Uterus (tissue), 4 donors: ENCODE results near the gene TNK1. TPM values are rescaled to one million over a fixed set of nuclear protein-coding genes. Genes with fewer than 3 reads are reported as not detected.
"Not testable (repeated sequence)": the region's sequence is repeated elsewhere in the genome, so short reads cannot be mapped to it uniquely, and the experiment has no call there.

Source experiments
- DNase-seq, 2 donors: peaks; one replicate each; pipeline ENCODE4 v3.0.0-alpha.2; 2019 to 2020
- H3K27ac ChIP-seq, 2 donors: fragments of 200-600 bp; sonication (generic); 1 replicate in 1 of 2; 2 replicates in 1 of 2; pipeline ENCODE4 v1.5.1; 2016 to 2018
- H3K27me3 ChIP-seq, 2 donors: fragments of 200-600 bp; sonication (generic); one replicate each; pipeline ENCODE4 v1.5.1; 2018 to 2019; ENCODE audit warnings: control low read depth in 1 of 2
- H3K36me3 ChIP-seq, 2 donors: fragments of 200-600 bp; sonication (generic); one replicate each; pipeline ENCODE4 v1.5.1; 2019; ENCODE audit warnings: control low read depth in 1 of 2
- H3K4me1 ChIP-seq, 2 donors: fragments of 200-600 bp; sonication (generic); one replicate each; pipeline ENCODE4 v1.5.1; 2018 to 2019; ENCODE audit warnings: control low read depth in 1 of 2
- H3K4me3 ChIP-seq, 2 donors: fragments of 200-600 bp; sonication (generic); 1 replicate in 1 of 2; 2 replicates in 1 of 2; pipeline ENCODE4 v1.5.1; 2018 to 2019; ENCODE audit warnings: mild to moderate bottlenecking in 1 of 2
- H3K9me3 ChIP-seq, 2 donors: fragments of 200-600 bp; sonication (generic); one replicate each; pipeline ENCODE4 v1.5.1; 2019; ENCODE audit warnings: control low read depth in 1 of 2
- CTCF ChIP-seq, 4 experiments: fragments of 200-600 bp in 2 of 4; fragments of 450-650 bp in 2 of 4; sonication (generic) in 2 of 4; IDR thresholded peaks; one replicate each; pipeline ENCODE4 v1.5.1; 2016 to 2019; ENCODE audit warnings: antibody characterized with exemption in 4 of 4, mild to moderate bottlenecking in 2 of 4, moderate library complexity in 1 of 4
- POLR2A ChIP-seq, 2 donors: fragments of 450-650 bp; IDR thresholded peaks; one replicate each; pipeline ENCODE4 v1.6.1; 2016; ENCODE audit warnings: antibody characterized with exemption in 2 of 2, mild to moderate bottlenecking in 1 of 2, moderate library complexity in 1 of 2
- intact Hi-C: fragments of 100-400 bp; cut with DNase I; formaldehyde crosslinking; loops from one replicate; pipeline ENCODE4 v1.15.1; 2023; ENCODE audit warnings: low total_unique reads
- total RNA-seq, 4 donors: library from RNA; depleted of rRNA in 3 of 4; stranded (reverse); fragments of >200 nt in 3 of 4; gene quantifications; one replicate each; pipeline versions ENCODE4 v1.1.0 to v1.2.4, GENCODE V29; 2014 to 2023
- donor health status: DM: yes; HTN: yes; CAD: no.

Gene TNK1
- 1 to 10 TPM in 3 of 4 donors, under 1 TPM in 1; 0.26 to 9.2 (median 1.8) TPM for total RNA-seq

- H3K36me3 ChIP-seq: no peaks in the 10 kb centered on the region
- no peaks in the 10 kb centered on the region for H3K27me3 ChIP-seq
- peak; percentile 49 to 56 for DNase-seq
- peak within 1 kb of the TSS; percentile 13 to 43 for H3K4me3 ChIP-seq
- TF ChIP-seq CTCF (IDR thresholded peaks at IDR 0.05) (no peak), POLR2A (IDR thresholded peaks at IDR 0.05) (peak in 1 of 2 donors; percentile 48)
- intact Hi-C loops: no loop called here
- H3K4me1 ChIP-seq: peaks cover 0 to 11% of the 10 kb centered on the region in 2 donors
- H3K9me3 ChIP-seq: no peaks in the 10 kb centered on the region
- H3K27ac ChIP-seq: peak within 1 kb of the TSS in 1 of 2 donors; percentile 64
Measured at GRCh38 chr17:7380855-7381683, at the start of gene TNK1. TNK1 (plus strand) TSS chr17:7381089; CDS start chr17:7382927, 1,838 bp downstream.

- TF ChIP-seq CTCF (IDR thresholded peaks at IDR 0.05): no peak
- no peak for TF ChIP-seq POLR2A (IDR thresholded peaks at IDR 0.05)
- H3K4me1 ChIP-seq: no peaks in the 10 kb centered on the region
- intact Hi-C loops: no loop called here
- no peaks in the 10 kb centered on the region for H3K36me3 ChIP-seq
- DNase-seq: no peak
- H3K27me3 ChIP-seq: no peaks in the 10 kb centered on the region
- H3K4me3 ChIP-seq: no peak overlapping the region
- H3K27ac ChIP-seq: peak overlapping the region; percentile 9 to 34
- no peaks in the 10 kb centered on the region for H3K9me3 ChIP-seq
Measured at GRCh38 chr17:7332111-7332510, 48.8 kb upstream of the TNK1 start.

GRCh38 chr17:7332600-7333069, 48.3 kb upstream of the TNK1 start:
- peak in 1 of 2 donors; percentile 26 for DNase-seq
- H3K4me3 ChIP-seq, H3K4me1 ChIP-seq, intact Hi-C loops, H3K36me3 ChIP-seq, H3K9me3 ChIP-seq, H3K27me3 ChIP-seq: not testable (repeated sequence)
- H3K27ac ChIP-seq: peak overlapping the region; percentile 9 to 34

- Histone ChIP-seq H3K36me3 (no peaks in the 10 kb centered on the region), H3K27me3 (no peaks in the 10 kb centered on the region), H3K27ac (no peak overlapping the region), H3K4me3 (no peak overlapping the region), H3K4me1 (no peaks in the 10 kb centered on the region), H3K9me3 (no peaks in the 10 kb centered on the region)
- intact Hi-C loops: no loop called here
- peak in 1 of 2 donors; percentile 13 for DNase-seq
- TF ChIP-seq CTCF (IDR thresholded peaks at IDR 0.05): no peak
- no peak for TF ChIP-seq POLR2A (IDR thresholded peaks at IDR 0.05)
Measured at GRCh38 chr17:7334938-7335538, 45.9 kb upstream of the TNK1 start.

GRCh38 chr17:7335765-7336164, 45.1 kb upstream of the TNK1 start:
- H3K27me3 ChIP-seq, H3K4me1 ChIP-seq, H3K27ac ChIP-seq, H3K9me3 ChIP-seq, DNase-seq, H3K36me3 ChIP-seq, H3K4me3 ChIP-seq, intact Hi-C loops: not testable (repeated sequence)
